ENCODE measurements around the gene PAPPA2. TPM values are rescaled to one million over a fixed set of nuclear protein-coding genes. Genes with fewer than 3 reads are reported as not detected.

Gene PAPPA2
- total RNA-seq, 2 donors from 2014 or later, result 0.19 to 1.2 TPM

GRCh38 chr1:176775378-176775777, 312.4 kb downstream of the PAPPA2 start:
- TF ChIP-seq CTCF (IDR thresholded peaks at IDR 0.05), result no peak
- Histone ChIP-seq H3K9me3 (no peaks in the 10 kb centered on the region), H3K27me3 (no peaks in the 10 kb centered on the region), H3K4me1 (no peaks in the 10 kb centered on the region), H3K36me3 (no peaks in the 10 kb centered on the region), H3K27ac (no peak overlapping the region), H3K4me3 (no peak overlapping the region)
- DNase-seq (ENCODE audit: low spot score), result no peak

GRCh38 chr1:176775996-176776395, 313.0 kb downstream of the PAPPA2 start:
- Histone ChIP-seq H3K27ac (no peak overlapping the region), H3K36me3 (no peaks in the 10 kb centered on the region), H3K4me3 (no peak overlapping the region), H3K4me1 (no peaks in the 10 kb centered on the region), H3K9me3 (no peaks in the 10 kb centered on the region), H3K27me3 (no peaks in the 10 kb centered on the region)
- TF ChIP-seq CTCF (IDR thresholded peaks at IDR 0.05), result no peak
- no peak for DNase-seq (ENCODE audit: low spot score)

GRCh38 chr1:176778056-176778455, 315.1 kb downstream of the PAPPA2 start:
- no peak for DNase-seq (ENCODE audit: low spot score)
- no peak overlapping the region for H3K4me3 ChIP-seq
- no peak overlapping the region for H3K27ac ChIP-seq
- H3K27me3 ChIP-seq, result no peaks in the 10 kb centered on the region
- no peak for TF ChIP-seq CTCF (IDR thresholded peaks at IDR 0.05)
- H3K36me3 ChIP-seq, result no peaks in the 10 kb centered on the region
- H3K4me1 ChIP-seq, result no peaks in the 10 kb centered on the region
- no peaks in the 10 kb centered on the region for H3K9me3 ChIP-seq

GRCh38 chr1:176779992-176780328, 317.0 kb downstream of the PAPPA2 start:
- Histone ChIP-seq H3K27me3 (no peaks in the 10 kb centered on the region), H3K36me3 (no peaks in the 10 kb centered on the region), H3K9me3 (no peaks in the 10 kb centered on the region), H3K4me3 (no peak overlapping the region), H3K4me1 (no peaks in the 10 kb centered on the region), H3K27ac (no peak overlapping the region)
- no peak for DNase-seq (ENCODE audit: low spot score)
- no peak for TF ChIP-seq CTCF (IDR thresholded peaks at IDR 0.05)

- no peak for DNase-seq (ENCODE audit: low spot score)
- no peaks in the 10 kb centered on the region for H3K27me3 ChIP-seq
- no peak overlapping the region for H3K27ac ChIP-seq
- H3K9me3 ChIP-seq, result no peaks in the 10 kb centered on the region
- TF ChIP-seq CTCF (IDR thresholded peaks at IDR 0.05), result no peak
- H3K36me3 ChIP-seq, result no peaks in the 10 kb centered on the region
- peaks cover 0 to 9% of the 10 kb centered on the region in 2 donors for H3K4me1 ChIP-seq
- H3K4me3 ChIP-seq, result no peak overlapping the region
Observed at GRCh38 chr1:176783309-176783708, 320.3 kb downstream of the PAPPA2 start.

- H3K9me3 ChIP-seq, result no peaks in the 10 kb centered on the region
- no peaks in the 10 kb centered on the region for H3K27me3 ChIP-seq
- peaks cover 0 to 10% of the 10 kb centered on the region in 2 donors for H3K4me1 ChIP-seq
- no peaks in the 10 kb centered on the region for H3K36me3 ChIP-seq
- H3K4me3 ChIP-seq, result no peak overlapping the region
- no peak for TF ChIP-seq CTCF (IDR thresholded peaks at IDR 0.05)
- DNase-seq (ENCODE audit: low spot score), result no peak
- no peak overlapping the region for H3K27ac ChIP-seq
Observed at GRCh38 chr1:176785056-176785455, 322.1 kb downstream of the PAPPA2 start.
